HG02642 (cell line): ENCODE data around the gene PDHX.

Source experiments
- ATAC-seq: cut with Tn5 transposase; IDR thresholded peaks from one replicate; pipeline ENCODE4 v1.9.1; 2021; ENCODE audit warnings: mild to moderate bottlenecking; ENCODE audit not compliant: unreplicated experiment, poor library complexity

The PDHX gene

DNA sequence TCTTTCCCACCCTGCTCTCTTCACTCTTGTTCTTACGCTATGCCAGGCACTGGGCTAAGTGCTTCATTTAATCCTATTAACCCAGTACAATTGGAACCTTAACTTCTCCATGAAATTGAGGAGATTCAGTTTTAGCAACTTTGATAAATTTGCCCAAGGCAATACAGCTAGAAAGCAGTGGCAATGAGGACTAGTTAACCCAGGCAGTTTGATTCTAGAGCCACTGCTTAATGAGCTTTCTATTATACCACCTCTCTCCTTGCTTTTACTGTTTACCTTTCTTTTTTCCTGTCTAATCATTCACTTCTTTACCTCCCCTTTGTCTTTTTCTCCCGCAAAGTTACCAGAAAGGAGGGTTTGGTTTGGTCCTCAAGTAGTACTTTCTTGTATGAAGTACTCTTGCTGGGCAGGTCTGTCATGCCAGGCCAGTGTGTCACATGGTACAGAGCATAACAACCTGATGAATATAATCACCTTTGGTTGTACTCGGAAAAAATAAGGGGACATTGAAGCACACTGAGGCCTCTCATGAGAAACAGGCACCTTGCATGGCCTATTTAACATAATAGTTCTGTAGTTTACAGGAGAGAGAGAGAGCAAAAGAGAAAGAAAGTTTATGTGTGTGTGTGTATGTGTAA is 70.6 kb downstream of the PDHX start:
- no peak for ATAC-seq

DNA sequence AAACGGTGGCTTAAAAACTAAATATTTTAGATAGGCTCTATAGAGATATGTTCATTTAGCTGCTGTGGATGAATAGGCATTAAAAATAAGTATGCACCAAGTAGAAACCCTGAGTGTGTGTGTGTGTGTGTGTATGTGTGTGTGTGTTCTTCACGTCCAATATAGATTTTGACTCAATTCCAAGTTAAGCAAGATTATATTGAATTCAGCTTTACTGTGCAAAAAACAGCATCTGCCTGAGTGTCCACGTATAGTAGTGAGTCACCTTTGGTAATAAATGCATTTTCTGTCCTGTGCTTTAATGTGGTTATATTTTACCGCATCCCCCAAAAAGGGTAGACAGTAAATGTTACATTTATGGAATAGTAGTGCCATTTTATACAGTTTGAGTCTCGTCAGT is 71.2 kb downstream of the PDHX start:
- ATAC-seq = no peak

DNA sequence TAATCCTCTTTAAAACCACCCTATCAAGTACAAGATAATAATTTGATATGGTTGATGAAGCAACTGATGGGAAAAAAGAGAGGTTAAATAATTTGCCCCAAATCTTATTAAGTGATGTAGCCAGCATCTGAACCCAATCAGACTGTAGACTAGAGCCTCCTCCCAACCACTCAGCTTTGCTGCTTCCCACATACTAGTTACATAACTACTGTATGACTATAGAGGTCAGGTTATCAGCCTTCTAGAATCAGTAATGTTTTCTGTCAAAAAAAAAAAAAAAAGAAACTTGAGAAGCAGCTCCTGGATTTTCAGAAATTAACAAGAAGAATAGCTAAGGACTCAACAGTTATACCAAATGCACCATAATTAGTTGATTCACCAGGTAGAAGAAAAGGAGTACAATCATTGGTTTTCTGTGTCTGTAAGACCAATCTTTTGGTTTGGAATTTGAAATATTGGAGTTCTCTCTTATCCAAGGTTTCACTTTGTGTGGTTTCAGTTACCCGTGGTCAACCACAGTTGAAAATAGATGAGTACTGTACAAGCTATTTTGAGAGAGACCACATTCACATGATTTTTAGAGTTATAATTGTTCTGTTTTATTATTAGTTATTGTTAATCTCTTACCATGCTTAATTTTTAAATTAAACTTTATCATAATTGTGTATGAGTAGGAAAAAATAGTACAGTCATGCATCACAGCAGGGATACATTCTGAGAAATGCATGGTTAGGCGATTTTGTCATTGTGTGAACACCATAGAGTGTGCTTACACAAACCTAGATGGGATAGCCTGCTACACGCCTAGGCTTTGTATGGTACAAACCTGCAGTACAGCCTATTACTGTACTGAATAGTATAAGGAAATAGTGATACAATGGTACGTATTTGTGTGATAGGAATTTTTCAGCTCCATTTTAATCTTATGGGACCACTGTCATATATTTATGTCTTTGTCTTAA is 72.2 kb downstream of the PDHX start:
- ATAC-seq = peak; percentile 70

DNA sequence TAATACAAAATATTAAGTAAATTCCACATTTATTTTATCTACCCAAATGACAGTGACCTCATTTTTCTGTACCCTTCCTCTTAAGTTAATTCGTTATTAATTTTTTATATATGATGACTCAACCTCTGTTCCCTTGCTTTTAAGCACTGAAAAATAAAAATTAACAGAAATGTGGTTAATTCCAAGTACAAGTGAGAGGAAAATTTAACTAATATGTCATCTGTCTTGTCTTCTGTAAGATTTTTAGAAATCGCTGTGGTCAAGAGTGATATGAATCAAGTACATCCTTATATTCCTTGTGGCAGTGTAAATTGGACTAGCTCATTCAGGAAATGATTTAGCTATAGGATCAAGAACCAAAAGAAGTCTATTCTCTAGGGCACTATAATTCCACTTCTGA is 74.5 kb downstream of the PDHX start:
- no peak for ATAC-seq

GRCh38 chr11:34994854-34995253 is 78.4 kb downstream of the PDHX start:
- ATAC-seq = no peak

GRCh38 chr11:34996958-34997357 is 80.5 kb downstream of the PDHX start:
- no peak for ATAC-seq

- no peak for ATAC-seq
Observed at GRCh38 chr11:34997952-34998528, 81.6 kb downstream of the PDHX start.

DNA sequence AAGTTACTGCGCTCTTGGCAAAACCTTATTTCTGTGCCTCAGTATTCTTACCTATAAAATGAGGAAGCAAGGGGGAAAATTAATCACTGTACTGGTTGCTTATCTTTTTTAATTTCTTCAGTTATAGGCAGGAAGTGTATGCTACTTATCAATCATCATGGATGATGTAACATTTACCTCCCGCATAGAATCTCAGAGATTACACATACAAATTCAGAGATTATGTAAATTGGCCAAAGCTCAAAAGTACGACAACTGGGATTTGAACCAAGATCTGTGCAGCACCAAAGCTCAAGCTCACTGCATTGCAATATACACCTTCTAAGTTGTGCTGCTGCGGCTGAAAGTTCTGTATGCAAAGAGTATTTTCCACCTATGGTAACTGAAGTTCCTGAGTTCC is 83.0 kb downstream of the PDHX start:
- ATAC-seq = no peak

- no peak for ATAC-seq
Observed at GRCh38 chr11:35003186-35003585, 86.8 kb downstream of the PDHX start.

GRCh38 chr11:35003658-35004057 is 87.2 kb downstream of the PDHX start:
- ATAC-seq = no peak

DNA sequence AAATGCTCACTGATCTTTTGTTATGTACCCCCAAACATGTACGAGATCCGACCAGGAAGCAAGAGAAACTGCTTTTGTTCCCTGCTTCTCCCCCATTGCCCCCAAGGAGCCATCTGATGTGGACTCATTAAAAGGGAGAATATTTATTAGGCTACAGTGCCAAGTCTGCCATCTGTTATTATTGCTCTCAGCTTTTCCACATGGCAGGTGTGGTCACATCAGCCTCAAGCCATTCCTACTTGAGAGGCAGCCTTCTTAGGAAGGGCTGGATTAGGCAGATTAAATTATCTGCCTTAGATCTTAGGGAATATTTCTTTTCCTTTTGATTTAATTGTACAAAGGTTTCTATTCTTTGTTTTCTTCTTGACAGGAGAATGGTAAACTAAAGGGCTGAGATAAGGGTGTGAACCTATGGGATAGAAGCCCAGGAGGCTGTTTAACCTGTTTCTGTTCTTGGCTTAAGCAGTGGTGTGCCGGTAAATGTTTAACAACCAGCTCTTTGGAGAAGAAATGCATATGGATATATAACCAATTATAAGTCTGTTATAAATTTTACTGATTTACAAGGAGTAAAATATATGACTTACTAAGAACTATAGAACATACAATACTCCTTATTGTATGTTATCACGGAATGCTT is 88.8 kb downstream of the PDHX start:
- ATAC-seq = no peak

DNA sequence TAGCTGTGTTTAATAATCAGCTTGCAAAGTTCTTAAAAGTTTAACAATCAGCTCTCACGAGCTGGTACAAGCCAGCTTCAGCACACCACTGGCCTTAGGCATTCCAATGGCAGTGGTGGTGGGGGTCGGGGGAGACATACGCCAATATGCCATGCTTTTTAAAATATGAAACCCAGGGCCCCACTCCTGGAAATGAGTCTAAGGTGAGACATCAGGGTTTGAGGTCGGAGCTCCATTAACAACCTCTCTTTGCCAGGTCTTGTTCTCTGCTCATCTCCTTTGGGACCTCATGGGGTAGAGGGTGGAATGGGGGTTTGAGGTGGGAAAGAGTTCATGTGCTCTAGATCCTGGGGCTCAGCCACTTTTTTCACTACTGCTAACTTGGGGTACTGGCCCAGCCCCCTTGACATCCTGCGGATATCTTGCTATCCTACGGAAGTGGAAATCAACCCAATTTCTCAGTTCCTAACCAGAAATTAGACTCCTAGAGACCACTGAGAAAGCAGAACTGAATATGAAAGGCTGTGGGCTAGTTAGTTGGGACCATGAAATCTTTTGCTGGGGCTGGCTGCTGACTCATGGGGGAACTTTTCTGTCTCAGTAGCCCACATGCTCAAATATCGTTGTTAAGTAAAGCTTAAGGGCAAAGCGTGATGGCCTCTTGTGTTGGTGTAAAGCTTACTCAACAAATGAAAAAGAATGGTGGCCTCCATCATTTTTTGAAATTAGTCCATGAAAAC is 90.1 kb downstream of the PDHX start:
- ATAC-seq = peak; percentile 89

DNA sequence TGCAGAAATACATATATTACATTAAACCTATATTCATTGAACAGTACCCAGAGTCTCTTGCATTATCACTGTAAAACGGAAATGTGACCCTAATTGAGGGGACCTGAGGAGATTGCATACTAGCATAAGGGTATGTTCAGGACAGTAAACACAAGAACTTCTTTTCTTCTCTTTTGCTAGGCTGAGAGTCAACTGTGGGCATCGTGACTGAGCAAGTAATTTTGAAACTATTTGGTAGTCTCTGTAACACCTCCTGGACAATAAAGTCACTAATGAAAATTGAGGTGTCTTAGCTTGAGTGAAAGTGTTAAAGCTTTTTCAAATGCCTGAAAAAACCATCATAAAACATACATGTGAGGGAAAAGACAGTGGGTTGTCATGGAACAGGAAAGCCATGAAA is 90.9 kb downstream of the PDHX start:
- peak; percentile 49 for ATAC-seq

DNA sequence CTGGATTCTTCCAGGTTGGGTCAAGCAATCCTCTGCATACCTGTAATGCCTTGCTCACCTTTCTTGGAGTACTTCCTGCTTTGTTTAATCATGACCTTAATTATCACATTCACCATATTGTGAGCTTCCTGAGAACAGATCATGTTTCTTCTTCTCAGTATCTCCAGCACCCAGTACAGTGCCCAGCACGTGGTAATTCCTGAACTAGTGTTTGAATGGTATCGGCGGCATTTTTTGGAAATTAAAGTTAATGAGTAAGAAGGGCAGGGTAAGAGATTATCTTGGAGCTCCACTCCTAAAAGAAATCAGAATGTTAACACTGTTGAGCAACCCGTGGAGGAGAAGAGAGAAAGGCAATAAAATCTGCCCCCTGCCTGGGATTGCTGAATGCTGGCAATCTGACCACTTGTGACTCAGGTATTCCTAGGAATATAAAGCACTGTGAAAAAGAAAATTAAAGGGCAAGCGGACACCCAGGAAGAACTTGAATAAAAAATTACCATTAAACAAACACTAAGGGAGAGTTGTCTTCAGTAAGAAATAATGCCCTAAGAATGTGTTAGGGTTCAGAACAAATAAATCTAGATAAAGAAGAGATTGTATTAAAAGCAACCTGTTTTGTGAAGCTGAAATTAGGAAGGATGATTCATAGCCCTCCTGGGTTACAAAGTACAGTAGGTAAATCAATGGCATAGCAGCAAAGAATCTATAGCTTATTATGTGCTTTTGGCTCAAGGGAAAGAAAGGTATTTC is 92.9 kb downstream of the PDHX start:
- ATAC-seq = no peak

DNA sequence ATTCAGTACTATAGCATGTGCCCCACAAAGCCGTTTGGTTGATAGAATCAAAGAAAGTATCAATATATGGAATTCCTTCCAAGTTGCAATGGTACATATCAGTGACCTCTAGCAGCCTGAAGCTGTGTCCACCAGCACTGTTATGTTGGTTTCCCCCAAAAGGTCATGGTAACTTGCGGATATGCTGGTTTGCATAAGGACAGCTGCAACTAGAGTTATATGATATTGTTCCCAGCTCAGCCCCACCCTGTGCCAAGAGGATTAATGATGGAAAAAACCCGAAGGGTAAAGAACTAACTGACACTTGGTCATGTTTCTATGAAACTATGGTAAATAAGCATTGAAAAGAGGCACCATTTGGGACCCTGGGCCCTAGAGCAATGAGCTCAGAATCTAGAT is 93.5 kb downstream of the PDHX start:
- ATAC-seq = no peak

GRCh38 chr11:35010654-35011053 is 94.2 kb downstream of the PDHX start:
- ATAC-seq = no peak

- no peak for ATAC-seq
Observed at GRCh38 chr11:35011389-35011788, 95.0 kb downstream of the PDHX start.

DNA sequence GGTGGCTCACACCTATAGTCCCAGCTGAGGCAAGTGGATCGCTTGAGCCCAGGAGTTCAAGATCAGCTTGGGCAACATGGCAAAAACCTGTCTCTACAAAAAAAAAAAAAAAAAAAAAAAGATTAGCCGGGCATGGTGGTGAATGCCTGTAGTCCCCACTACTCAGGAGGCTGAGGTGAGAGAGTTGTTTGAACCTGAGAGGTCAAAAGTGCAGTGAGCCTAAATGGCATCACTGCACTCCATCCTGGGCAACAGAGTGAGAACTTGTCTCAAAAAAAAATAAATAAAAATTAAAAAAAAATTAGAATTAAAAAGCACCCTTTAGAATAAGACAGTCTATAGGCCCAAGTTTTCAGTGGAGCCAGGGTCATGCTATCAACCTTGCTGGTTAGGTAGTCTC is 95.5 kb downstream of the PDHX start:
- ATAC-seq = no peak

DNA sequence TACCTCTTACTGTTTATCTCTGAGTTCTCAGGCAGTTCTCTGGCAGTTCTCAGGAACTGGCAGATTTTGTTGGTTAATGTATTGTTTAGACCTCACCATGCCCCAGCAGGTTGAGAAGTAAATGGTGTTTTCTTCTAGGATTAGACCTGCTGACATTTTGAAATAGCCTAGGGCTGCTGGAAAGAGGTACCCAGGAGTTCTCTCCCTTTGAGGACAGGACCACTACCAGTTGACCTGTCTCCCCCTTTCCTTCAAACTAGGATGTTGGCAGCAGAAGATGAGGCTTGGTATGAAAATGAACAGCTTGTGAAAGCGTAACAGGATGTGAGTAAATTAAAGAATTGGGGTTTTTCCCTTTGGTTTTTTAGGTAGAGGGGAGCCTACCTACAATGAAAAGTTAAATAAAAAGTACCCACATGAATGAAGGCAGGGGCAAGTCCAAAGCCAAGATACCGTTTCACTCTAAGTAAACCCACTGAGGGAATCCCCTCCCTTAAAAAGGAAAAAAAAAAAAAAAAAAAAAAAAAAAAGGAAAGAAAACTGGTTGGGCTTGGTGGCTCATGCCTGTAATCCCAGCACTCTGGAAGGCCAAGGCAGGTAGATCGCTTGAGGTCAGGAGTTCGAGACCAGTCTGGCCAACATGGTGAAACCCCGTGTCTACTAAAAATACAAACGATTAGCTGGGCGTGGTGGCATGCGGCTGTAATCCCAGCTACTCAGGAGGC is 96.2 kb downstream of the PDHX start:
- peak; percentile 77 for ATAC-seq
